C4-2B (cell line): ENCODE data around the gene BIN1.

Experiments used
- CTCF ChIP-seq: fragments of 450-650 bp; conservative IDR thresholded peaks from 2 replicates; pipeline ENCODE4 v1.5.1; 2017; ENCODE audit warnings: mild to moderate bottlenecking
- ZFX ChIP-seq: fragments of 450-650 bp; IDR thresholded peaks from 2 replicates; pipeline ENCODE4 v1.6.1; 2017

- TF ChIP-seq CTCF (no peak), ZFX (no peak)
These were observed 27.3 kb upstream of the BIN1 start for GRCh38 chr2:127134235-127134634.
